SIG-M5 (cell line): Measurements from ENCODE around the gene NYNRIN.

ENCODE experiments used
- DNase-seq: peaks from one replicate; lab custom pipeline; 2025; lab: John Stamatoyannopoulos, UW

NYNRIN gene

GRCh38 chr14:24392325-24393091 lies 6.3 kb upstream of the NYNRIN start:
- no peak for DNase-seq

- DNase-seq = no peak
Observed at GRCh38 chr14:24394275-24394674, 4.5 kb upstream of the NYNRIN start.

DNA sequence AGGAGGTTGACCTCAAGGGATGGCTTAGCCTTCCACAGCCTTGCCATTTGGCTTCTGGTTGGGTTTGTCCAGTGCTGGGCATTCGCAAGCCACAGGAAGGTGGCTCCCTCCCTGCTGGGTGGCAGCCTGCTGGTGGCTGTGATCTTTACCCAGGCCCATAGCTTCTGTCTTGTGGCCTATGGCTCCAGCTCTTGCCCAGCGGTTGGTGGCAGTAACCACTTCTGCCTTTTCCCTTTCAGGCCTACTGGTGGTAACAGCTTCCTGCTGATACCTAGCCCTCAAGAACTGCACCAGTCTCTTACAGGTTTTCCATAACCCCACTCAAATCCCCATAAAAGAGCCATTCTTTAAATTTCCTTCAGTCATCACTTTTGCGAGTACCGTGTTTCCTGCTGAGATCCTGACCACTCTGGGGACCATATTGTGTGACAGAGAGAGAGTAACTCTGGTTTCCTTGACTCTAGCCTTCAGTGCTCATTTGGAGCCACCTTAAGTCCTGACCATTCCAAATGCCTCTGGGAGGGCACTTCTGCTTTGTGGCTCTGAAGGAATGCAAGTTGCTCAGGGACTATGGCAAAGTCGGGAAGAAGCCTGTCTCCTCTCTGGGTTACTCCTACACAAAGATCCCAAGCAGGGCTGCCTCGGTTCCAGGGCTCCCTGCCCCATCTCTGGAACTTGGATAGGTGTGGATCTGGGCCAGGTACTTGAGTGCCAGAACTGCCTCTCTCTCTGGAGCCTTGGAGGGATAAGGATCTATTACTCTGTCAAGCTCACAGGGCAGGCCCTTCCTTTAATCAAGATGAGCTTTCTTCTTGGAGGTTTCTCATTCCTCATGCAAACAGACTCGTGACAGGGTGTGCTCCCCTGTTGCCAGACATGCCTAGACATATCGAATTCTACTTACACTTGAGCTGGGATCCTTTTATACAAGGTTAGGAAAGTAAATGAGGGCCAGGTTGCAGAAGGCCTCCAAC lies 2.9 kb upstream of the NYNRIN start:
- DNase-seq = no peak

- DNase-seq = no peak
Observed at GRCh38 chr14:24397639-24398292, 1.0 kb upstream of the NYNRIN start.

- no peak for DNase-seq
Observed at GRCh38 chr14:24398293-24398652, 530 bp upstream of the NYNRIN start.

GRCh38 chr14:24399447-24399822 lies 632 bp downstream of the NYNRIN start:
- DNase-seq = no peak

- DNase-seq = no peak
Observed at GRCh38 chr14:24399999-24400718, 1.4 kb downstream of the NYNRIN start.

DNA sequence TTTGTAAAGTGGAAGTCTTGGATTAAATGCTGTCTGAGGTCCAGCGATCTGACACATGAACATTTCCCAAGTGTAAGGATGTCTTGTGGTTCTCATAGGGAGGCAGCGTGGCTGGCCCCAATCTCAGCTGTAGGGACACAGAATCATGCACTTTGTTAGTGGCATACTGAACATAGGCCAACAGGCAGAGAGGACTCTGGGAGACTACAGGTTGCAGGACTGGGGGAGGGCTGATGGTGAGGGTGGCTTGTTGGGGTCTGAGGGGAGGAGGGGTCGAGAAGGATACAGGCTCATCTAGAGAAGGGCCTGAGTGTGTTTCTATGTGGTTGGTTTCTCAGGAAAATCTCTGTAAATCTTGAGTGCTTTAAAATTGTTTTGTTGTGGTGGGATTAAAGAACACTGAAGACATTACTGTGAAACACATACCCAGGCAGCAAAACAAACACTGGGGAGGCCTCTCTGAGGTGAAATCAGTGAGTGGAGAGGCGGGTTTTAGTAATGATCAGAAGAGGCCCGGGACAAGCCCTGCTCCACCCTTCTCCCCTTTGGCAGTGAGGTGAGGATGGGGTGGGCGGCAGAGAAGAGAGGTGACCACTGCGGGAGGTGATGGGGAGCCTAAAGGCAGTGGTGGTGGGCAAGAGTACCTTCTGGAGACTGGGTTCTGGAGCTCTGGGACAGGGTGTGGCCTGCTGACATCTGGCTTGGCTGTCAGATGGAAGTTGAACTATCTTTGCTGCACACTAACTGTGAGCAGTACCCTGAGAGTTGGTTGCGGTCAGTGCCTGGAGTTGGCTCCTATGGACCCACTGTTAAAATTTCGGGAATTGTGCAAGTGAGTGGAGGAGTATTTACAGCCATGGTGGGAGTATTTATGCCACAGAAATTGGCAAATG lies 3.3 kb downstream of the NYNRIN start:
- no peak for DNase-seq

DNA sequence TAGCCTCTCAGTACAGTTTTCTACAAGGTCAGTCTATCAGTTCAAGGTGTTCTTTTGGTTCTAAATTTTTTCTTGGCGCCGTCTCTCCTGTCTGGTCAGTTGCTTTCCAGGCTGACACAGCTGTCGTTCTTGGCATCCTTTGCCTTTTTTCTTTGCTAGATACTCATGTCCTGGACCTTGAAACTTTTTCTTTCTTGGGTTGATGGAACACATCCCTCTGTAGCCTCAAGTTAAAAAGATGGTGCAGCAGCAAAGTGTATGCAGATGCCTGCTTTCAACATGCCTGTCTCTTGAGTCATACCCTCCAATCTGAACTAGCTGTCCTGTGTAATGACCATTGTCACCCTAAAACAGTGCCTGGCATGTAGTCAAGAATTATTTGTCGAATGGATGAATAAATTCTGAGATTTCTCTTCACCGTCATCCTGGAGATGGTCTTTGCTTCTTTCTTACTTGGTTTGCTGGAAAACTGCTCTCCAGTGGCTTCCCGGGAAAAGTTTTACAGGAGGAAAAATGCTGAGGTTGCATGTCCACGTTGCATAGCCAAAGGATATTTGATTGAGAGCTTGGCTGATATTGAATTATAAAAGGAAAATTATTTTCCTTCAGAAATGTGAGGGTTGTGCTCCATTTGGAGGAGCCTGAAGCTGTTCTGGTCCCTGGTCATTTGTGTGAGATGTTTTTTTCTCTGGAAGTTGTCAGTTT lies 4.6 kb downstream of the NYNRIN start:
- no peak for DNase-seq

- DNase-seq = no peak
Observed at GRCh38 chr14:24404814-24405213, 6.0 kb downstream of the NYNRIN start.

- DNase-seq = no peak
Observed at GRCh38 chr14:24406416-24406815, 7.6 kb downstream of the NYNRIN start.

DNA sequence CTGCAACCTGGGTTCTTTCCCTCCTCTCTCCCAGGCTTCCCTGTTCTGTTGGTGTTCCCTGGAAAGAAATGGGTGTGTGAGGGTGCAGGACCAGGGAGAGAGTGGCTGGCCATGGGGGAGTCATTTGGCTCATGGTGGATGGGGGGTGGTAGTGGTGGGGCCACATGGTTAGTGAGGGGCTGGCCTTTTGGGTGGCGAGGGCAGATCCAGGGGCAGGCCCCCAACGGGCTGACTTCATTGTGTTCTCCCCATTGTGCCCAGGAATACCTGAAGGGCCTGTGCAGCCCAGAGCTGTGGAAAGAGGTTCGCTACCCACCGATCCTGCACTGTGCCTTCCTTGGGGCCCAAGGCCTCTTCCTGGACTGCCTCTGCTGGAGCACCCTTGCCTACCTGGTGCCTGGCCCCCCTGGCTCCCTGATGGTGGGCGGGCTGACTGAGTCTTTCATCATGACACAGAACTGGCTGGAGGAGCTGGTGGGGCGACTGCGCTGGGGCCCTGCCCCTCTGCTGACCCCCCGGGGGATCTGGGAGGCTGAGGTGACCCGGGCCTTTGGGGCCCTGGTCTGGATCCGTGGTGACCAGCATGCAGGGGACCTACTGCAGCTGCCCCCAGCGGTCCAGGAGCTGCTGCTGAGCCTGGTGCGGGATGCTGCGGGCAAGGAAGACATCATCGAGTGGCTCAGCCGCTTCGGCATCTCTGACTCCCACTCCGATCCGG lies 9.0 kb downstream of the NYNRIN start:
- no peak for DNase-seq

DNA sequence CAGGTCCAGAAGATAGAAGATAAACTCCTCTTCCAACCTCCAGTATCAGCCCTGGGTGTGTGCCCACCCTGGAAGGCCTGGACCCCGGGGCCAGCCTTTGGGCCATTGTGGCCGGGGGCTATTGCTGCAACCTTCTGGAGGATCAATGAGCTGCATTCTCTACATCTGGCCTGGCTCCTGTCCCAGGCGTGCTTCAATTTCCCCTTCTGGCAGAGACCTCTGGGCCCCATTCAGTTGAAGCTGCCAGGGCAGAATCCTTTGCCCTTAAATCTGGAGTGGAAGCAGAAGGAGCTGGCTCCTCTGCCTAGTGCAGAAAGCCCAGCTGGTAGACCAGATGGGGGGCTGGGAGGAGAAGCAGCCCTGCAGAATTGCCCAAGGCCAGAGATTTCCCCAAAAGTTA lies 10.0 kb downstream of the NYNRIN start:
- no peak for DNase-seq

DNA sequence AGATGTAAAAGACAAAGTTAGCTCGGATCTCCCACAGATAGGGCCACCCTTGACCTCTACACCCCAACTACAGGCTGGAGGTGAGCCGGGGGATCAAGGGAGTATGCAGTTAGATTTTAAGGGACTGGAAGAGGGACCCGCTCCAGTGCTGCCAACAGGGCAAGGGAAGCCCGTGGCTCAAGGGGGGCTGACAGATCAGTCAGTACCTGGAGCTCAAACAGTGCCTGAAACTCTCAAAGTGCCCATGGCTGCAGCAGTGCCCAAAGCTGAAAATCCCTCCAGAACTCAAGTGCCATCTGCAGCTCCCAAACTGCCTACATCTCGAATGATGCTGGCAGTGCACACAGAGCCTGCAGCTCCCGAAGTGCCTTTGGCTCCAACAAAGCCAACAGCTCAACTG lies 10.4 kb downstream of the NYNRIN start:
- no peak for DNase-seq

DNA sequence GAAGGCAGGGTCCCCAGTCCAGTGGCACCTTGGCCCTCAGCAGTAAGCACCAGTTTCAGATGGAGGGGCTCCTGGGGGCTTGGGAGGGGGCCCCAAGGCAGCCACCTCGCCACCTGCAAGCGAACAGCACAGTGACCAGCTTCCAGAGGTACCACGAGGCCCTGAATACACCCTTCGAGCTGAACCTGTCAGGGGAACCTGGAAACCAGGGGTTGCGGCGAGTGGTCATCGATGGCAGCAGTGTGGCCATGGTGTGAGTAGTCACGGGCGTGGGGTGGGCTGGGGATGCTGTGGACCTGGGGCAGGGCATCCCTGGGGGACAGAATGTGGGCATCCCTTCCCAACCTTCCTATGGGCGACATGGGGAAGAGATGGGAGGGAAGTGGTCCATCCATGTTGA lies 11.2 kb downstream of the NYNRIN start:
- no peak for DNase-seq

DNA sequence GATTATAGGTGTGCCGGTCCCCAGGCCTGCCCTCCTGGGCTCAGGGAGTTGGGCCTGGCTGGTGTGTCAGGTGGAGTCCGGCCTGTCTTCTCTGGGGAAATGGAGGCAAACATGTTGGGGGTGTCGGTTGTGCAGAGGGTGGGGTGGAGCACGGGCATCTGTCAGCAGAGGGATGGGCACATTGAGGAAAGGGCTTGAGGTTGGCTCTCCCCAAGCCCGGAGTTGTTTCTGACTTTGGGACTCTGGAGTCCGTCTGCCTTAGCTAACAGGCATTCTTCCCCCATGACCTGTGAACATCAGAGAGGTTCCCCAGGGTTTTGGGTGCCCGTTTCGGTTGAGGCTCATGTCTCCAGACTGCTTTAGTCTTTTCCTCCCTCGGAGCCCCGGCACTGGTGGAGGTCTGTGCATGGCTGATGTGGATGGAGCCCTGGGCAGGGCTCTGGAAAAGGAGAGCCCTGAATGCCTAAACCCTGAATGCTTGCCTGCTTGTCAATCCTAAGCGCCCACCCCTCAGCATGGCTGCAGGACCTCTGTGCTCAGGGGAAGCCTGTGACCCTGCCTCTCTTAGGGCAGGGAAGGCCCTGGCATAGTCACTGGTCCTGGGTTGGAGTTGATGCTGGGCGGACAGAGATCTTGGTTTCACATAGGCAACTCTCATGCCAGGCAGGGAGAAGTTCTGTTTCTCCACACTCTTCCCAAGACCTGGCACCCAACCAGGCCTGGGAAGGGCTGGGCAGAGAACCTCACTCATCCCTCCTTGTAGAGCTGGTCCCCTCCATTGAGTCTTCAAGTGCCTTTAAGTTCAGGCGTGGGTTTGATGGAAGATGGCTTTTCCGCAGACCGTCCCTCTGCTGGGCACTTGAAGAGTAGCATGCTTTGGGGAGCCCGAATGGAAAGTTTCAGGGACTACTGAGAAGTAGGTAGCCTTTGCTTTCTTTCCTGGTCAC lies 12.9 kb downstream of the NYNRIN start:
- no peak for DNase-seq

DNA sequence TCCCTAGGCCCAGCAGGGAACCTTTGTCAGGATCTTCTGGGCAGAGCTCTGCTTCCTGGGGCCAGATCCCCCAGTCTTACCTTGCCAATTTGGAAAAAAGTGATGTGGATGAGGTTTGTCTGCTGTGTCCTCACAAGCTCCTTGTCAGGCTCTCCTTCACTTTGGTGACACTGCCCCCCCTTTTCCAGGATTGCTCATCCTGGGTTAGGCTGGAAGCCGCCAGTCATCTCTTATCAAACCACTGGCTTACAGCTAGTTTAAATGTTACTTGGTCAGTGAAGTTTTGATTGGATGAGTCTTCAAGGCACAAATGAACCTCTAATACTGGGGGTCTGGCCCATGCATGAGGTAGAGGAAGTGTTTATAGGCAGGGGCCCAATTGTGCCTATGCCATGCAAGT lies 15.3 kb downstream of the NYNRIN start:
- DNase-seq = no peak

DNA sequence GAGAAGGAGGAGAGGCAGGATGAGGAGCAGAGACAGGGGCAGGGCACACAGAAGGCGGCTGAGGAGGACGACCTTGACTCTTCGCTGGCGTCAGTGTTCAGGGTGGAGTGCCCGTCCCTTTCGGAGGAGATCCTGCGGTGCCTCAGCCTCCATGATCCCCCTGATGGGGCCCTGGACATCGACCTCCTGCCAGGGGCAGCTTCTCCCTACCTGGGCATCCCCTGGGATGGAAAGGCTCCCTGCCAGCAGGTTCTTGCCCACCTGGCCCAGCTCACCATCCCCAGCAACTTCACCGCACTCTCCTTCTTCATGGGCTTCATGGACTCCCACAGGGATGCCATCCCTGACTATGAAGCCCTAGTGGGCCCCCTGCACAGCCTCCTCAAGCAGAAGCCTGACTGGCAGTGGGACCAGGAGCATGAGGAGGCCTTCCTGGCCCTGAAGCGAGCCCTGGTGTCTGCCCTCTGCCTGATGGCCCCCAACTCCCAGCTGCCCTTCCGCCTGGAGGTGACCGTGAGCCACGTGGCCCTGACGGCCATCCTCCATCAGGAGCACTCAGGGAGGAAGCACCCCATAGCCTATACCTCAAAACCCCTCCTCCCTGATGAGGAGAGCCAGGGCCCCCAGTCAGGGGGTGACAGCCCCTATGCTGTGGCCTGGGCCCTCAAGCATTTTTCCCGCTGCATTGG lies 16.1 kb downstream of the NYNRIN start:
- no peak for DNase-seq
